Measurements from ENCODE around the gene DAZ2. TPM values are rescaled to one million over a fixed set of nuclear protein-coding genes. Genes with fewer than 3 reads are reported as not detected.
"Not testable (repeated sequence)": the region's sequence is repeated elsewhere in the genome, so short reads cannot be mapped to it uniquely, and the experiment has no call there.

The DAZ2 gene
- total RNA-seq (ENCODE audit: insufficient read depth, low replicate concordance): not detected

- not testable (repeated sequence) for DNase-seq (ENCODE audit: low spot score)
Measured at GRCh38 chrY:23219233-23219632, at the start of gene DAZ2. TSS of gene DAZ2 (plus strand) at chrY:23219533. CDS start at chrY:23219741, 208 bp downstream.

GRCh38 chrY:23198908-23199307, 20.4 kb upstream of the DAZ2 start, which contains the start of gene DAZ1:
TSS of gene DAZ1 (minus strand) at chrY:23199008. CDS start at chrY:23198800, 208 bp downstream.
- DNase-seq (ENCODE audit: low spot score): not testable (repeated sequence)

GRCh38 chrY:23207455-23207854, 11.9 kb upstream of the DAZ2 start:
- DNase-seq (ENCODE audit: low spot score): not testable (repeated sequence)

GRCh38 chrY:23209802-23210495, 9.4 kb upstream of the DAZ2 start:
- DNase-seq (ENCODE audit: low spot score): not testable (repeated sequence)

GRCh38 chrY:23210681-23211080, 8.7 kb upstream of the DAZ2 start:
- not testable (repeated sequence) for DNase-seq (ENCODE audit: low spot score)

Other genes with a start within 250 kb of the DAZ2 start
- gene BPY2, start 235.3 kb upstream of the DAZ2 start, total RNA-seq (ENCODE audit: insufficient read depth, low replicate concordance): not detected
- gene DAZ1, start 20.5 kb upstream of the DAZ2 start, total RNA-seq (ENCODE audit: insufficient read depth, low replicate concordance): 8.2 TPM

Data from umbilical cord (tissue), 2 donors.